Neural cell (in vitro differentiated cells): ENCODE measurements around the gene INPP5B. TPM values are rescaled to one million over a fixed set of nuclear protein-coding genes. Genes with fewer than 3 reads are reported as not detected.

Experiments
- H2AFZ ChIP-seq: fragments of 200-600, 300-800 bp; sonication (generic), shearing (Covaris generic); 2 replicates; pipeline ENCODE4 v1.6.0; 2014; ENCODE audit warnings: low read depth, mild to moderate bottlenecking, antibody characterized with exemption, low read length, moderate library complexity
- H3F3A ChIP-seq: fragments of 200-600 bp; shearing (Covaris generic); 2 replicates; pipeline ENCODE4 v1.6.1; 2016; ENCODE audit warnings: mild to moderate bottlenecking, moderate library complexity, mixed read lengths, antibody characterized with exemption, low read length; ENCODE audit not compliant: insufficient read depth, poor library complexity, severe bottlenecking
- H3K27ac ChIP-seq: fragments of 200-600, 300-800 bp; sonication (generic), shearing (Covaris generic); 2 replicates; pipeline ENCODE4 v1.5.1; 2014; ENCODE audit warnings: mild to moderate bottlenecking, low read length, moderate library complexity
- H3K27me3 ChIP-seq: fragments of 300-800, 200-600 bp; sonication (generic), shearing (Covaris generic); 2 replicates; pipeline ENCODE4 v1.6.0; 2014; ENCODE audit warnings: mild to moderate bottlenecking, low read depth, low read length, moderate library complexity; ENCODE audit not compliant: insufficient read depth
- H3K36me3 ChIP-seq: fragments of 300-800, 200-600 bp; sonication (generic), shearing (Covaris generic); 2 replicates; pipeline ENCODE4 v1.5.1; 2014; ENCODE audit warnings: mild to moderate bottlenecking, antibody characterized with exemption, low read length, moderate library complexity; ENCODE audit not compliant: insufficient read depth
- H3K4me2 ChIP-seq: fragments of 300-800, 200-600 bp; sonication (generic), shearing (Covaris generic); 2 replicates; pipeline ENCODE4 v1.6.0; 2014; ENCODE audit warnings: mild to moderate bottlenecking, low read length
- H3K4me3 ChIP-seq: fragments of 300-800, 200-600 bp; sonication (generic), shearing (Covaris generic); 2 replicates; pipeline ENCODE4 v1.5.1; 2014; ENCODE audit warnings: mild to moderate bottlenecking, low read length, moderate library complexity
- H3K79me2 ChIP-seq: fragments of 200-600 bp; shearing (Covaris generic); replicated peaks from 2 replicates; pipeline ENCODE4 v1.6.0; 2014; ENCODE audit warnings: mild to moderate bottlenecking, low read length, moderate library complexity; ENCODE audit not compliant: insufficient read depth
- H3K9ac ChIP-seq: fragments of 300-800, 200-600 bp; sonication (generic), shearing (Covaris generic); 2 replicates; pipeline ENCODE4 v1.6.1; 2016; ENCODE audit warnings: mild to moderate bottlenecking, low read length, mixed read lengths
- H3K9me2 ChIP-seq: fragments of 200-600 bp; shearing (Covaris generic); 2 replicates; pipeline ENCODE4 v1.6.1; 2016; ENCODE audit warnings: mild to moderate bottlenecking, low read length, mixed read lengths; ENCODE audit not compliant: insufficient read depth
- H3K9me3 ChIP-seq: fragments of 200-600, 300-800 bp; sonication (generic), shearing (Covaris generic); 2 replicates; pipeline ENCODE4 v1.6.1; 2016; ENCODE audit warnings: mild to moderate bottlenecking, mixed run types, low read length, moderate library complexity, mixed read lengths
- H4K20me1 ChIP-seq: fragments of 200-600 bp; shearing (Covaris generic); 2 replicates; pipeline ENCODE4 v1.6.1; 2016; ENCODE audit warnings: mild to moderate bottlenecking, mixed run types; ENCODE audit not compliant: insufficient read depth
- EP300 ChIP-seq: fragments of 450-650 bp; conservative IDR thresholded peaks from 2 replicates; pipeline ENCODE4 v1.6.1; 2014; ENCODE audit warnings: antibody characterized with exemption, mild to moderate bottlenecking, moderate library complexity; ENCODE audit not compliant: poor library complexity, severe bottlenecking
- EZH2 ChIP-seq: fragments of 200-600, 300-800 bp; shearing (Covaris generic), sonication (generic); IDR thresholded peaks from 2 replicates; pipeline ENCODE4 v1.6.1; 2014; ENCODE audit warnings: antibody characterized with exemption, low read length, borderline replicate concordance, mild to moderate bottlenecking; ENCODE audit not compliant: insufficient read depth, poor library complexity, severe bottlenecking
- MXI1 ChIP-seq: fragments of 450-650 bp; conservative IDR thresholded peaks from 2 replicates; pipeline ENCODE4 v1.6.1; 2014; ENCODE audit warnings: antibody characterized with exemption, mild to moderate bottlenecking; ENCODE audit not compliant: poor library complexity, severe bottlenecking
- POLR2AphosphoS5 ChIP-seq: IDR thresholded peaks from 2 replicates; pipeline ENCODE4 v1.6.1; 2012
- RAD21 ChIP-seq: fragments of 450-650 bp; conservative IDR thresholded peaks from 2 replicates; pipeline ENCODE4 v1.6.1; 2014; ENCODE audit warnings: antibody characterized with exemption, mild to moderate bottlenecking, moderate library complexity
- SMC3 ChIP-seq: fragments of 450-650 bp; conservative IDR thresholded peaks from 2 replicates; pipeline ENCODE4 v1.6.1; 2014; ENCODE audit warnings: antibody characterized with exemption, mild to moderate bottlenecking, moderate library complexity; ENCODE audit not compliant: poor library complexity
- TAF1 ChIP-seq: IDR thresholded peaks from 2 replicates; pipeline ENCODE4 v1.6.1; 2012; ENCODE audit warnings: low read depth
- polyA plus RNA-seq: library from polyadenylated mRNA; depleted of rRNA; stranded (reverse); fragments of >200 nt; gene quantifications from 2 replicates; pipeline ENCODE4 v1.2.3, GENCODE V29; 2014
- TF ChIP-seq, protein P1 (sequence below): IDR thresholded peaks from 2 replicates; pipeline ENCODE4 v1.6.1; 2012; ENCODE audit warnings: borderline replicate concordance
- TF ChIP-seq, protein P2 (sequence below): fragments of 450-650 bp; IDR thresholded peaks from 2 replicates; pipeline ENCODE4 v1.5.1; 2014; ENCODE audit warnings: antibody characterized with exemption, mild to moderate bottlenecking, moderate library complexity; ENCODE audit not compliant: poor library complexity, severe bottlenecking

The INPP5B gene
- polyA plus RNA-seq, 1 donor from 2014 or later: 13.4 TPM

DNA sequence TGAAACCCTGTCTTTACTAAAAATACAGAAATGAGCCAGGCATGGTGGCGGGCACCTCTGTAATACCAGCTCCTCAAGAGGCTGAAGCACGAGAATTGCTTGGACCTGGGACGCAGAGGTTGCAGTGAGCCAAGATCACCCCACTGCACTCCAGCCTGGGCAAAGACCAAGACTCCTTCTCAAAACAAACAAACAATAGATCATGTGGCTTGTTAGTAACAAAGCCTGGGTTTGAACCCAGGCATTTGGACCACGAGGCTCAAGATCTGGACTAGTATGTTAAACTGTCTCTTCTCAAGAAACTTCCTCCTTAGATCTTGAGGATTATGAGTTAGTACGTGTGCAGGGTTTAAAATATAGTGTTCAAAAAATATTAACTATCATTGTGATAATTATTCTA, 1.6 kb downstream of the INPP5B start:
- Histone ChIP-seq H4K20me1 (no peaks in the 10 kb centered on the region), H3K4me3 (no peak overlapping the region)

DNA sequence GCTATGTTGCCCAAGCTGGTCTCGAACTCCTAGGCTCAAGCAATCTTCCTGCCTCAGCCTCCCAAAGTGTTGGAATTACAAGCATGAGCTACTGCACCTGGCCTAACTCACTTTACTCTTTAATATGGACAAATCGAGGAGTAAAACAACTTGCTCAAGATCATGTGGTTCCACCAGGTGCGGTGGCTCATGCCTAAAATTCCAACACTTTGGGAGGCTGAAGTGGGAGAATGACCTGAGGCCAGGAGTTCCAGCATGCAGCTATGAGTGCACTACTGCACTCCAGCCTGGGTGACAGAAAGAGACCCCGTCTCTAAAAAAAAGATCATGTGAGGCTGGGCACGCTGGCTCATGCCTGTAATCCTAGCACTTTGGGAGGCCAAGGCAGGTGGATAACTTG, 2.0 kb downstream of the INPP5B start:
- no peak overlapping the region for H3K4me3 ChIP-seq
- H3K79me2 ChIP-seq: no peaks in the 10 kb centered on the region
- H3K4me2 ChIP-seq: no peak overlapping the region
- TF ChIP-seq, protein P1, sequence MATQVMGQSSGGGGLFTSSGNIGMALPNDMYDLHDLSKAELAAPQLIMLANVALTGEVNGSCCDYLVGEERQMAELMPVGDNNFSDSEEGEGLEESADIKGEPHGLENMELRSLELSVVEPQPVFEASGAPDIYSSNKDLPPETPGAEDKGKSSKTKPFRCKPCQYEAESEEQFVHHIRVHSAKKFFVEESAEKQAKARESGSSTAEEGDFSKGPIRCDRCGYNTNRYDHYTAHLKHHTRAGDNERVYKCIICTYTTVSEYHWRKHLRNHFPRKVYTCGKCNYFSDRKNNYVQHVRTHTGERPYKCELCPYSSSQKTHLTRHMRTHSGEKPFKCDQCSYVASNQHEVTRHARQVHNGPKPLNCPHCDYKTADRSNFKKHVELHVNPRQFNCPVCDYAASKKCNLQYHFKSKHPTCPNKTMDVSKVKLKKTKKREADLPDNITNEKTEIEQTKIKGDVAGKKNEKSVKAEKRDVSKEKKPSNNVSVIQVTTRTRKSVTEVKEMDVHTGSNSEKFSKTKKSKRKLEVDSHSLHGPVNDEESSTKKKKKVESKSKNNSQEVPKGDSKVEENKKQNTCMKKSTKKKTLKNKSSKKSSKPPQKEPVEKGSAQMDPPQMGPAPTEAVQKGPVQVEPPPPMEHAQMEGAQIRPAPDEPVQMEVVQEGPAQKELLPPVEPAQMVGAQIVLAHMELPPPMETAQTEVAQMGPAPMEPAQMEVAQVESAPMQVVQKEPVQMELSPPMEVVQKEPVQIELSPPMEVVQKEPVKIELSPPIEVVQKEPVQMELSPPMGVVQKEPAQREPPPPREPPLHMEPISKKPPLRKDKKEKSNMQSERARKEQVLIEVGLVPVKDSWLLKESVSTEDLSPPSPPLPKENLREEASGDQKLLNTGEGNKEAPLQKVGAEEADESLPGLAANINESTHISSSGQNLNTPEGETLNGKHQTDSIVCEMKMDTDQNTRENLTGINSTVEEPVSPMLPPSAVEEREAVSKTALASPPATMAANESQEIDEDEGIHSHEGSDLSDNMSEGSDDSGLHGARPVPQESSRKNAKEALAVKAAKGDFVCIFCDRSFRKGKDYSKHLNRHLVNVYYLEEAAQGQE: no peak
- no peak for TF ChIP-seq MXI1
- TF ChIP-seq EP300: no peak
- TF ChIP-seq POLR2AphosphoS5: no peak
- no peak for TF ChIP-seq EZH2
- no peak for TF ChIP-seq SMC3
- no peak for TF ChIP-seq RAD21
- TF ChIP-seq, protein P2, sequence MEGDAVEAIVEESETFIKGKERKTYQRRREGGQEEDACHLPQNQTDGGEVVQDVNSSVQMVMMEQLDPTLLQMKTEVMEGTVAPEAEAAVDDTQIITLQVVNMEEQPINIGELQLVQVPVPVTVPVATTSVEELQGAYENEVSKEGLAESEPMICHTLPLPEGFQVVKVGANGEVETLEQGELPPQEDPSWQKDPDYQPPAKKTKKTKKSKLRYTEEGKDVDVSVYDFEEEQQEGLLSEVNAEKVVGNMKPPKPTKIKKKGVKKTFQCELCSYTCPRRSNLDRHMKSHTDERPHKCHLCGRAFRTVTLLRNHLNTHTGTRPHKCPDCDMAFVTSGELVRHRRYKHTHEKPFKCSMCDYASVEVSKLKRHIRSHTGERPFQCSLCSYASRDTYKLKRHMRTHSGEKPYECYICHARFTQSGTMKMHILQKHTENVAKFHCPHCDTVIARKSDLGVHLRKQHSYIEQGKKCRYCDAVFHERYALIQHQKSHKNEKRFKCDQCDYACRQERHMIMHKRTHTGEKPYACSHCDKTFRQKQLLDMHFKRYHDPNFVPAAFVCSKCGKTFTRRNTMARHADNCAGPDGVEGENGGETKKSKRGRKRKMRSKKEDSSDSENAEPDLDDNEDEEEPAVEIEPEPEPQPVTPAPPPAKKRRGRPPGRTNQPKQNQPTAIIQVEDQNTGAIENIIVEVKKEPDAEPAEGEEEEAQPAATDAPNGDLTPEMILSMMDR: no peak
- no peak for TF ChIP-seq TAF1
- no peak overlapping the region for H3K9ac ChIP-seq
- no peak overlapping the region for H3K27ac ChIP-seq
- H3K9me3 ChIP-seq: no peaks in the 10 kb centered on the region
- no peak overlapping the region for H2AFZ ChIP-seq
- H4K20me1 ChIP-seq: no peaks in the 10 kb centered on the region
- H3K27me3 ChIP-seq: no peaks in the 10 kb centered on the region
- H3K9me2 ChIP-seq: no peaks in the 10 kb centered on the region
- no peaks in the 10 kb centered on the region for H3F3A ChIP-seq
- H3K36me3 ChIP-seq: no peaks in the 10 kb centered on the region

More for the DNA sequence above, 1.6 kb downstream of the INPP5B start:
- Histone ChIP-seq H3K4me2 (no peak overlapping the region), H3K27ac (no peak overlapping the region), H2AFZ (no peak overlapping the region), H3K36me3 (no peaks in the 10 kb centered on the region), H3K9me3 (no peaks in the 10 kb centered on the region), H3K9me2 (no peaks in the 10 kb centered on the region), H3K27me3 (no peaks in the 10 kb centered on the region), H3F3A (no peaks in the 10 kb centered on the region), H3K79me2 (no peaks in the 10 kb centered on the region), H3K9ac (no peak overlapping the region)
- TF ChIP-seq, protein P2: no peak
